ENCODE results near the gene KCNQ5. TPM values are rescaled to one million over a fixed set of nuclear protein-coding genes. Genes with fewer than 3 reads are reported as not detected.

KCNQ5 gene
- total RNA-seq, 1 experiment from 2014 or later = 0.07 TPM

DNA sequence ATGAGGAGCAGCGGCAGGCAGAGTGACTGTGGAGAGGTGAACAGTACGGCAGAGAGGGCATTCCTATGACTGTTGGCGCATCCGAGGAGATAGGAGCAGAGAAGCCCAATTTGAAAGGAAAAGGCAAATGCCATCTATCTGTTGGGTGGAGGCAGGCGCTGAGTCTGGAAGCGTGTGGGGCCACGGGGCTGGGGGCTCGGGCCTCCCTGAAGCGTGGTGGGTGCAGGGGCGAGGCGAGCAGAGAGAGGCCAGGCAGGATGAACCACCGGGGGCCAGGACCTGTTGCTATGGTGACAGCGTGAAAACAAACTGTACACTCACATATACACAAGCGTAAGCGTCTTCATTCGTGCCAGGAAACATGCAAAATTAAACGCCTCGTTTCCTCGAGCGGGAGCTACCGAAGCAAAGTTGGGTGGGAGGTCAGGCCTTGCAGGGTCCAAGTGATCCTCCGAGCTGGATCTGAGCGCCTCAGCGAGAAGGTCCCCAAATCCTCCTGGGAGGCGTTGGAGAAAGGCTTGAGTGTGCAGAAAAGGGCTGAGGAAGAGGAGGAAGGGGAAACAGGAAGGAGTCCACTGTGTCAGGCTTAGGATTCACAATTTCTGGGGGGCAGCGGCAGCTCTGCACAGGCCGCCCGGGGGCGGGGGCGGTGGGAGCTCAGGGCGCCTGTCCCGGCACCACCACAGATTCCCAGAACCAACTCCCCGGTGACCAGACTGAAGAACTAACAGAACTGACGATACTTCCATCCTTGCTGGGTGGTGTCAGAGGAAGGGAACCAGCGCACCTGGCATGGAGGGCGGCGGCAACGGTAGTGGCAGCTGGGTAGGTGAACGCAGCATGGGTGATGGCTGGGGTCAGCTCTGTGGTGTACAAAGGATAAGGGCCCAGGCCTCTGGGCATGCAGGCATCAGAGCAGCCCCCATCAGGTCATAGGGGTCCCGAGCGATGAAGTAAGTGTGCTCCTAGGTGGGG, 535.2 kb downstream of the KCNQ5 start:
- no peak overlapping the region for H4K8ac ChIP-seq (replicated peaks; ENCODE audit: insufficient read length, low read depth, low read length)
- no peak overlapping the region for H3K9ac ChIP-seq (ENCODE audit: extremely low read depth, insufficient read length, low read length)
- no peak overlapping the region for H3K56ac ChIP-seq (ENCODE audit: insufficient read length, low read depth, low read length)
- no peak overlapping the region for H3T11ph ChIP-seq (ENCODE audit: low read length)
- peak overlapping the region in 2 of 3 experiments; percentile 30 to 72; a peak in 2 of 7 replicates for H3K27ac Mint-ChIP-seq
- no peak overlapping the region for H2BK20ac ChIP-seq (ENCODE audit: low read depth, low read length, poor library complexity, severe bottlenecking)
- H3K18ac ChIP-seq (ENCODE audit: insufficient read length, low read depth, low read length) = peak overlapping the region; percentile 58
- H3K79me1 ChIP-seq (ENCODE audit: insufficient read depth, low read depth, low read length, poor library complexity, severe bottlenecking) = no peaks in the 10 kb centered on the region
- no peaks in the 10 kb centered on the region; a peak in 1 of 7 replicates for H3K36me3 Mint-ChIP-seq (ENCODE audit: insufficient read depth in 1 of 3, low read depth in 3 of 3)
- H3K9me3 ChIP-seq (ENCODE audit: control insufficient read depth, low read depth, low read length) = no peaks in the 10 kb centered on the region
- H2BK12ac ChIP-seq (ENCODE audit: insufficient read length, low read depth, low read length) = no peak overlapping the region
- no peak overlapping the region for H3K27ac ChIP-seq (ENCODE audit: insufficient read length, low read depth, low read length)
- H2BK120ac ChIP-seq (ENCODE audit: low read depth, low read length, poor library complexity, severe bottlenecking) = no peak overlapping the region
- no peaks in the 10 kb centered on the region; the same call in 1 of the 2 replicates for H3K27me3 ChIP-seq (ENCODE audit: insufficient read depth, low read length)
- H4K91ac ChIP-seq (ENCODE audit: insufficient read length, low read depth, low read length) = no peak overlapping the region
- no peak overlapping the region for H2BK15ac ChIP-seq (ENCODE audit: low read depth, low read length)
- H3K79me2 ChIP-seq (ENCODE audit: insufficient read depth, low read length) = no peaks in the 10 kb centered on the region
- 0 out of 2 replicates have a peak, but pooled peaks cover 1% of the 10 kb centered on the region for H3K27me3 Mint-ChIP-seq (ENCODE audit: low read depth)
- TF ChIP-seq, protein P1, sequence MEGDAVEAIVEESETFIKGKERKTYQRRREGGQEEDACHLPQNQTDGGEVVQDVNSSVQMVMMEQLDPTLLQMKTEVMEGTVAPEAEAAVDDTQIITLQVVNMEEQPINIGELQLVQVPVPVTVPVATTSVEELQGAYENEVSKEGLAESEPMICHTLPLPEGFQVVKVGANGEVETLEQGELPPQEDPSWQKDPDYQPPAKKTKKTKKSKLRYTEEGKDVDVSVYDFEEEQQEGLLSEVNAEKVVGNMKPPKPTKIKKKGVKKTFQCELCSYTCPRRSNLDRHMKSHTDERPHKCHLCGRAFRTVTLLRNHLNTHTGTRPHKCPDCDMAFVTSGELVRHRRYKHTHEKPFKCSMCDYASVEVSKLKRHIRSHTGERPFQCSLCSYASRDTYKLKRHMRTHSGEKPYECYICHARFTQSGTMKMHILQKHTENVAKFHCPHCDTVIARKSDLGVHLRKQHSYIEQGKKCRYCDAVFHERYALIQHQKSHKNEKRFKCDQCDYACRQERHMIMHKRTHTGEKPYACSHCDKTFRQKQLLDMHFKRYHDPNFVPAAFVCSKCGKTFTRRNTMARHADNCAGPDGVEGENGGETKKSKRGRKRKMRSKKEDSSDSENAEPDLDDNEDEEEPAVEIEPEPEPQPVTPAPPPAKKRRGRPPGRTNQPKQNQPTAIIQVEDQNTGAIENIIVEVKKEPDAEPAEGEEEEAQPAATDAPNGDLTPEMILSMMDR (conservative IDR thresholded peaks at IDR 0.05) = no peak
- no peaks in the 10 kb centered on the region for H3K4me1 Mint-ChIP-seq
- no peak overlapping the region for H3K4me3 Mint-ChIP-seq
- peaks cover 2% of the 10 kb centered on the region for H3K23me2 ChIP-seq (ENCODE audit: insufficient read length, low read depth, low read length, poor library complexity, severe bottlenecking)
- H2BK5ac ChIP-seq (ENCODE audit: insufficient read length, low read length) = no peak overlapping the region
- H2AFZ ChIP-seq (ENCODE audit: low read length) = no peak overlapping the region
- H3K9me3 Mint-ChIP-seq = peaks cover 0 to 2% of the 10 kb centered on the region in 2 experiments; a peak in 1 of 5 replicates
- H4K5ac ChIP-seq (ENCODE audit: insufficient read length, low read depth, low read length) = no peak overlapping the region
- no peak overlapping the region for H3K4me2 ChIP-seq (ENCODE audit: insufficient read depth, insufficient read length, low read length)
- no peaks in the 10 kb centered on the region for H3K4me1 ChIP-seq (ENCODE audit: insufficient read depth, low read length)
- no peak overlapping the region for H3K4ac ChIP-seq (ENCODE audit: low read depth, low read length)
- H4K20me1 ChIP-seq (ENCODE audit: control insufficient read depth, insufficient read depth, insufficient read length) = no peaks in the 10 kb centered on the region
- H3K14ac ChIP-seq (ENCODE audit: insufficient read depth, low read length) = no peak overlapping the region; the same call in 1 of the 2 replicates
- H2AK5ac ChIP-seq (ENCODE audit: insufficient read length, low read length) = no peak overlapping the region
- no CpG with 5 or more reads among the region's 41 CpGs for WGBS (ENCODE audit: extremely low coverage, insufficient read length, low lambda C conversion rate)
- H3K23ac ChIP-seq (ENCODE audit: insufficient read length, low read depth, low read length) = no peak overlapping the region
- DNase-seq = no peak

All from H9 (cell line).